Skin epidermis (tissue), 12 donors: ENCODE measurements around the gene MEIS2.

Experiments
- H3K27ac ChIP-seq, 21 experiments: fragments of 200-600 bp; sonication (generic) in 11 of 21; one replicate each; pipeline ENCODE4 v1.5.0; 2020; ENCODE audit warnings: mild to moderate bottlenecking in 3 of 21, inconsistent platforms in 2 of 21, moderate library complexity in 2 of 21
- H3K4me3 ChIP-seq, 7 experiments: fragments of 200-600 bp; sonication (generic) in 2 of 7; one replicate each; pipeline ENCODE4 v1.5.0; 2020; ENCODE audit warnings: inconsistent platforms in 2 of 7, mild to moderate bottlenecking in 2 of 7, moderate library complexity in 1 of 7

MEIS2 gene

GRCh38 chr15:36950371-36950770 lies 150.0 kb downstream of the MEIS2 start:
- Histone ChIP-seq H3K4me3 (no peak overlapping the region), H3K27ac (no peak overlapping the region)

- Histone ChIP-seq H3K4me3 (no peak overlapping the region), H3K27ac (no peak overlapping the region)
Measured at GRCh38 chr15:36948982-36949381, 151.4 kb downstream of the MEIS2 start.

- Histone ChIP-seq H3K27ac (no peak overlapping the region), H3K4me3 (no peak overlapping the region)
Measured at GRCh38 chr15:36947035-36947719, 153.2 kb downstream of the MEIS2 start.

- H3K4me3 ChIP-seq = no peak overlapping the region
- H3K27ac ChIP-seq = no peak overlapping the region
Measured at GRCh38 chr15:36944442-36944841, 155.9 kb downstream of the MEIS2 start.

GRCh38 chr15:36943508-36944361 lies 156.6 kb downstream of the MEIS2 start:
- Histone ChIP-seq H3K4me3 (no peak overlapping the region), H3K27ac (no peak overlapping the region)

GRCh38 chr15:36942248-36942827 lies 158.0 kb downstream of the MEIS2 start:
- Histone ChIP-seq H3K27ac (no peak overlapping the region), H3K4me3 (no peak overlapping the region)

- H3K4me3 ChIP-seq = no peak overlapping the region
- no peak overlapping the region for H3K27ac ChIP-seq
Measured at GRCh38 chr15:36941798-36942197, 158.6 kb downstream of the MEIS2 start.

- no peak overlapping the region for H3K4me3 ChIP-seq
Measured at GRCh38 chr15:36940636-36941260, 159.6 kb downstream of the MEIS2 start.

GRCh38 chr15:36940219-36940618 lies 160.1 kb downstream of the MEIS2 start:
- no peak overlapping the region for H3K4me3 ChIP-seq
- no peak overlapping the region for H3K27ac ChIP-seq

More at GRCh38 chr15:36940636-36941260, 159.6 kb downstream of the MEIS2 start:
- H3K27ac ChIP-seq = no peak overlapping the region

- no peak overlapping the region for H3K27ac ChIP-seq
- no peak overlapping the region for H3K4me3 ChIP-seq
Measured at GRCh38 chr15:36938764-36939163, 161.6 kb downstream of the MEIS2 start.

- H3K4me3 ChIP-seq = no peak overlapping the region
- no peak overlapping the region for H3K27ac ChIP-seq
Measured at GRCh38 chr15:36938131-36938530, 162.2 kb downstream of the MEIS2 start.

GRCh38 chr15:36936613-36937012 lies 163.7 kb downstream of the MEIS2 start:
- H3K4me3 ChIP-seq = no peak overlapping the region
- H3K27ac ChIP-seq = no peak overlapping the region

- no peak overlapping the region for H3K27ac ChIP-seq
- no peak overlapping the region for H3K4me3 ChIP-seq
Measured at GRCh38 chr15:36933255-36933990, 166.9 kb downstream of the MEIS2 start.

GRCh38 chr15:36932070-36932469 lies 168.3 kb downstream of the MEIS2 start:
- H3K4me3 ChIP-seq = no peak overlapping the region

GRCh38 chr15:36931434-36931833 lies 168.9 kb downstream of the MEIS2 start:
- no peak overlapping the region for H3K27ac ChIP-seq
- no peak overlapping the region for H3K4me3 ChIP-seq

More at GRCh38 chr15:36932070-36932469, 168.3 kb downstream of the MEIS2 start:
- H3K27ac ChIP-seq = no peak overlapping the region

- Histone ChIP-seq H3K4me3 (no peak overlapping the region), H3K27ac (no peak overlapping the region)
Measured at GRCh38 chr15:36926427-36926825, 173.9 kb downstream of the MEIS2 start.

- Histone ChIP-seq H3K27ac (no peak overlapping the region), H3K4me3 (no peak overlapping the region)
Measured at GRCh38 chr15:36925653-36926426, 174.5 kb downstream of the MEIS2 start.

GRCh38 chr15:36925049-36925448 lies 175.3 kb downstream of the MEIS2 start:
- Histone ChIP-seq H3K4me3 (no peak overlapping the region), H3K27ac (no peak overlapping the region)

GRCh38 chr15:36924034-36924433 lies 176.3 kb downstream of the MEIS2 start:
- no peak overlapping the region for H3K27ac ChIP-seq
- H3K4me3 ChIP-seq = no peak overlapping the region
